ENCODE measurements around the gene TSPOAP1.

DNA sequence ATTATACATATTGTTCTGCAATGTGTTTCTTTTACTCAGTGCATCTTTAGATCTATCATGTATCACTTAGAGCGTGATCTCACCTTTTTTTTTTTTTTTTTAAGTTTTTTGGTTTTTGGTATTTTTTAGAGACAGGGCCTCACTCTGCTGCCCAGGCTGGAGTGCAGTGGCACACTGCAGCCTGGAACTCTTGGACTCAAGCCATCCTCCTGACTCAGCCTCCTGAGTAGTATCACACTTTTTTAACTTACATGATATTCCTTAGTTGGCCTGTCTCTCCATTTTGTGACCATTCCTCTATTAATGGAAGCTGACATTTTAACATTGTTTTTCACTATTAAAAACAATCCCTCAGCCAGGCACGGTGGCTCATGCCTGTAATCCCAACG is 43.2 kb downstream of the TSPOAP1 start:
- TF ChIP-seq CTCF (conservative IDR thresholded peaks at IDR 0.05; ENCODE audit: low read length) (no peak), EZH2phosphoT487 (IDR thresholded peaks at IDR 0.05; ENCODE audit: borderline replicate concordance) (no peak)
